CD14-positive monocyte (primary cell): ENCODE data around the gene RHOXF1. TPM values are rescaled to one million over a fixed set of nuclear protein-coding genes. Genes with fewer than 3 reads are reported as not detected.

Experiments
- DNase-seq, 3 donors: peaks; one replicate each; pipeline ENCODE4 v3.0.0-alpha.2; 2011 to 2022
- H2AFZ ChIP-seq: 2 replicates; pipeline ENCODE4 v1.6.0; 2012; ENCODE audit warnings: mild to moderate bottlenecking, low read depth, low read length, inconsistent platforms; ENCODE audit not compliant: insufficient read depth, poor library complexity, severe bottlenecking
- H3K27ac ChIP-seq, 2 donors: 1 replicate in 1 of 2; 2 replicates in 1 of 2; pipeline ENCODE4 v1.5.1; 2012 to 2013; ENCODE audit warnings: low read length in 2 of 2, control low read depth in 1 of 2, inconsistent platforms in 1 of 2, low read depth in 1 of 2, mild to moderate bottlenecking in 1 of 2
- H3K27me3 ChIP-seq, 2 donors: one replicate each; pipeline versions ENCODE4 v1.6.0 to v1.6.1; 2011 to 2013; ENCODE audit warnings: low read length in 2 of 2; ENCODE audit not compliant: control insufficient read depth in 2 of 2, insufficient read depth in 2 of 2
- H3K36me3 ChIP-seq, 2 donors: replicated peaks in 1 of 2; 1 replicate in 1 of 2; 2 replicates in 1 of 2; pipeline versions ENCODE4 v1.5.1 to v1.6.1; 2012 to 2013; ENCODE audit warnings: low read length in 2 of 2, control low read depth in 1 of 2, inconsistent platforms in 1 of 2, mild to moderate bottlenecking in 1 of 2; ENCODE audit not compliant: insufficient read depth in 2 of 2, control insufficient read depth in 1 of 2
- H3K4me1 ChIP-seq, 2 donors: 1 replicate in 1 of 2; 2 replicates in 1 of 2; pipeline versions ENCODE4 v1.5.1 to v1.6.1; 2012 to 2013; ENCODE audit warnings: low read length in 2 of 2, control low read depth in 1 of 2, inconsistent platforms in 1 of 2, mild to moderate bottlenecking in 1 of 2, moderate library complexity in 1 of 2; ENCODE audit not compliant: insufficient read depth in 2 of 2, control insufficient read depth in 1 of 2
- H3K4me2 ChIP-seq: replicated peaks from 2 replicates; pipeline ENCODE3; 2012; ENCODE audit warnings: low read length, moderate library complexity, mild to moderate bottlenecking; ENCODE audit not compliant: poor library complexity, severe bottlenecking; ENCODE audit errors: extremely low read depth
- H3K4me3 ChIP-seq, 3 experiments: fragments of 200-600 bp in 1 of 3; sonication (generic) in 1 of 3; replicated peaks in 1 of 3; 1 replicate in 2 of 3; 2 replicates in 1 of 3; pipeline ENCODE4 v1.5.1; 2011 to 2013; ENCODE audit warnings: low read length in 3 of 3, mild to moderate bottlenecking in 3 of 3, control low read depth in 2 of 3, low read depth in 2 of 3, inconsistent platforms in 1 of 3, moderate library complexity in 1 of 3
- H3K79me2 ChIP-seq: 2 replicates; pipeline ENCODE4 v1.6.0; 2012; ENCODE audit warnings: mild to moderate bottlenecking, control low read depth, inconsistent platforms, low read length, moderate library complexity; ENCODE audit not compliant: insufficient read depth
- H3K9ac ChIP-seq: 2 replicates; pipeline ENCODE4 v1.6.0; 2017; ENCODE audit warnings: low read length, mild to moderate bottlenecking; ENCODE audit not compliant: insufficient read depth, poor library complexity, severe bottlenecking
- H3K9me3 ChIP-seq, 2 donors: replicated peaks in 1 of 2; 1 replicate in 1 of 2; 2 replicates in 1 of 2; pipeline versions ENCODE4 v1.5.1 to v1.6.1; 2012 to 2013; ENCODE audit warnings: low read length in 2 of 2, control low read depth in 1 of 2; ENCODE audit not compliant: control insufficient read depth in 1 of 2, insufficient read depth in 1 of 2
- H4K20me1 ChIP-seq: 2 replicates; pipeline ENCODE4 v1.6.0; 2012; ENCODE audit warnings: mild to moderate bottlenecking, low read length, control low read depth, moderate library complexity; ENCODE audit not compliant: insufficient read depth
- H3K27ac Mint-ChIP-seq, 7 donors: one replicate each; pipeline ENCODE4 v1.8.0; 2020; ENCODE audit warnings: mild to moderate bottlenecking in 7 of 7, mixed read lengths in 7 of 7, moderate library complexity in 6 of 7, inconsistent platforms in 2 of 7
- H3K27me3 Mint-ChIP-seq, 3 donors: one replicate each; pipeline ENCODE4 v1.8.0; 2021 to 2022; ENCODE audit warnings: low read depth in 3 of 3, mild to moderate bottlenecking in 3 of 3, mixed read lengths in 3 of 3, moderate library complexity in 3 of 3, inconsistent platforms in 1 of 3
- H3K36me3 Mint-ChIP-seq, 2 donors: one replicate each; pipeline ENCODE4 v1.8.0; 2020; ENCODE audit warnings: mixed read lengths in 2 of 2, inconsistent platforms in 1 of 2, mild to moderate bottlenecking in 1 of 2
- H3K4me1 Mint-ChIP-seq: one replicate; pipeline ENCODE4 v1.8.0; 2020; ENCODE audit warnings: mild to moderate bottlenecking, mixed read lengths
- H3K4me3 Mint-ChIP-seq, 2 donors: one replicate each; pipeline ENCODE4 v1.8.0; 2020; ENCODE audit warnings: mild to moderate bottlenecking in 2 of 2, mixed read lengths in 2 of 2, moderate library complexity in 1 of 2
- H3K9me3 Mint-ChIP-seq, 7 donors: one replicate each; pipeline ENCODE4 v1.8.0; 2020 to 2022; ENCODE audit warnings: mixed read lengths in 7 of 7, mild to moderate bottlenecking in 6 of 7, moderate library complexity in 6 of 7, inconsistent platforms in 2 of 7
- WGBS: methylation state at CpG from one replicate; pipeline ENCODE4 v1.1.5; 2013; ENCODE audit warnings: missing lambda C conversion rate; ENCODE audit not compliant: insufficient coverage; 5-methylcytosine and 5-hydroxymethylcytosine counted together
- intact Hi-C, 2 donors: fragments of 100-400 bp; cut with micrococcal nuclease; formaldehyde crosslinking; loops; one replicate each; pipeline versions ENCODE4 v1.15.0 to v1.15.1; 2023
- polyA plus RNA-seq, 3 donors: library from polyadenylated mRNA; depleted of rRNA in 1 of 3; unstranded in 2 of 3; stranded (reverse) in 1 of 3; fragments of 300-500 nt in 2 of 3; fragments of >200 nt in 1 of 3; fragmentation: Illumina TruSeq in 2 of 3; gene quantifications; 1 replicate in 2 of 3; 2 replicates in 1 of 3; pipeline ENCODE4 v1.2.3, GENCODE V29; 2012 to 2021
- TF ChIP-seq, protein P1 (sequence below): fragments of 200-600 bp; IDR thresholded peaks from one replicate; pipeline ENCODE4 v1.8.0; 2022; ENCODE audit warnings: antibody characterized with exemption, mild to moderate bottlenecking

RHOXF1 gene
- polyA plus RNA-seq, 3 donors = 0.28 TPM; not detected in 2

DNA sequence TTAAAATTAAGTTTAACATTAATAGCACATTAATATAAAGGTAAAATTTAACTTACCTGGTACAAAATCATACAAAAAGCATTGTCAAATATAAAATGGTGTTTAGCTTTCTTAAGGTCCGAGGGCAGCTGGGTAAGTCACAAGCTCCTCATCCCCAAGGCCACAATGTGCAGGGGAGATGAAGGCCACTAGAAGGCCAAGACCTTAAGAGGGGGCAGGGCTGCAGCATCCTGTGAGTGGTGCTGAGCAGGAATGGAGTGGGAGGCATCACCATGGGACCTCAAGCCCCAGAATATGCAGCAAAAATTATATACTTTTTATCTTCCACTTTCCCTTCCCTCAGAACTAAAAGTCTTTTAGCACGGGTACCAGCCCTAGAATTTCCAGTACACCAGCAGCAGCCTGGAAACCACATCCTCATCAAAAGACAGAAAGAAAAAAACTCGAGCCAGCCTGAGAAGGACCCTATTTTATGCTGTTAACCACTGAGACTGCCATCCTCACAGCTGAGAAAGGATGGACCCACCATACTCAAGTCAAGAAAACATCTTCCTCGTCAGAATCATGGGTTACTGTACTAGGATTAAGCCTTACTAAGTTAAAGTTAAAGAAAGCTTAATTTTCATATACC lies 29.7 kb upstream of the RHOXF1 start:
- Mint-ChIP-seq H3K27me3 (peaks cover 0 to 20% (median 0%) of the 10 kb centered on the region in 3 donors), H3K27ac (no peak overlapping the region), H3K36me3 (no peaks in the 10 kb centered on the region), H3K4me3 (no peak overlapping the region), H3K9me3 (peaks cover 6 to 25% (median 12%) of the 10 kb centered on the region in 7 donors), H3K4me1 (peaks cover 46% of the 10 kb centered on the region)
- no peak overlapping the region for H3K4me3 ChIP-seq
- no CpG with 5 or more reads among the region's 4 CpGs for WGBS
- H3K27ac ChIP-seq = no peak overlapping the region
- no peaks in the 10 kb centered on the region for H3K79me2 ChIP-seq
- intact Hi-C loops = no loop called here
- H3K4me2 ChIP-seq = no peak overlapping the region
- H3K9me3 ChIP-seq = peaks cover 0 to 10% of the 10 kb centered on the region in 2 donors
- TF ChIP-seq, protein P1, sequence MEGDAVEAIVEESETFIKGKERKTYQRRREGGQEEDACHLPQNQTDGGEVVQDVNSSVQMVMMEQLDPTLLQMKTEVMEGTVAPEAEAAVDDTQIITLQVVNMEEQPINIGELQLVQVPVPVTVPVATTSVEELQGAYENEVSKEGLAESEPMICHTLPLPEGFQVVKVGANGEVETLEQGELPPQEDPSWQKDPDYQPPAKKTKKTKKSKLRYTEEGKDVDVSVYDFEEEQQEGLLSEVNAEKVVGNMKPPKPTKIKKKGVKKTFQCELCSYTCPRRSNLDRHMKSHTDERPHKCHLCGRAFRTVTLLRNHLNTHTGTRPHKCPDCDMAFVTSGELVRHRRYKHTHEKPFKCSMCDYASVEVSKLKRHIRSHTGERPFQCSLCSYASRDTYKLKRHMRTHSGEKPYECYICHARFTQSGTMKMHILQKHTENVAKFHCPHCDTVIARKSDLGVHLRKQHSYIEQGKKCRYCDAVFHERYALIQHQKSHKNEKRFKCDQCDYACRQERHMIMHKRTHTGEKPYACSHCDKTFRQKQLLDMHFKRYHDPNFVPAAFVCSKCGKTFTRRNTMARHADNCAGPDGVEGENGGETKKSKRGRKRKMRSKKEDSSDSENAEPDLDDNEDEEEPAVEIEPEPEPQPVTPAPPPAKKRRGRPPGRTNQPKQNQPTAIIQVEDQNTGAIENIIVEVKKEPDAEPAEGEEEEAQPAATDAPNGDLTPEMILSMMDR = no peak
- H3K27me3 ChIP-seq = no peaks in the 10 kb centered on the region
- H3K9ac ChIP-seq = no peak overlapping the region
- H2AFZ ChIP-seq = no peak overlapping the region
- DNase-seq = no peak
- H3K4me1 ChIP-seq = peaks cover 15 to 31% of the 10 kb centered on the region in 2 donors
- no peaks in the 10 kb centered on the region for H4K20me1 ChIP-seq
- no peaks in the 10 kb centered on the region for H3K36me3 ChIP-seq

DNA sequence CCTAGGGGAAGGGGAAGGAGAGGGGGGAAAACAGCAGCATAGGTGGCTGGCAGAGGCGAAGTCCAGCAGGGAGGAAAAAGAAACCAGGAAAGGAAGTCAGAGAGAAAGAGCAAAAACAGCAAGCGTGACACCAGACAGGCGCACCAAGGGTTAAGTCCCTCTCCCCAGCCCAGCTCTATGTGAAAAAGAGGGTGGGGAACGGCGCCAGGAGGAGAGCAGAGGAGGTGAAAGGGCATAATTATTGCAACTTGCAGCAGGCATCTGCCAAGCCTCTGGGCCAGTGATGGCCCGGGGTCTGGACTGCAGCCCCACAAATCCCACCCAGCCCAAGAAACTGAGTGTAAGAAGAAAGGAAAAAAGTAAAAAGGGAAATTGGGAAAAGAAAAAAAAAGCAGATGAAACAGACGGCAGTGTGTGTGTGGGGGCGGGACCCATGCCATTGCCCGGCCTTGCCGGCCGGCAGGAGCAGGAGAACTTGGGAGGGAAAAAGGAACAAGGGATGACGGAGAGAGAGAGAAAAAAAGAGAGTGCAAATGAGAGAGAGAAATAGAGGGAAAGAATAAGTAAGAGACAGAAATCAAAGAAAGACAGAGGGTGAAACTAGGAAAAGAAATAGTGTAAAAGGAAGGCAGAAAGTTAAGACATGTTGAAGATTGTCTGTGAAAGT lies 28.6 kb upstream of the RHOXF1 start:
- H3K4me3 ChIP-seq = no peak overlapping the region
- no peak overlapping the region for H3K4me2 ChIP-seq
- DNase-seq = no peak
- Mint-ChIP-seq H3K4me1 (peaks cover 46% of the 10 kb centered on the region), H3K36me3 (no peaks in the 10 kb centered on the region), H3K27me3 (peaks cover 0 to 20% (median 0%) of the 10 kb centered on the region in 3 donors), H3K9me3 (peaks cover 6 to 25% (median 12%) of the 10 kb centered on the region in 7 donors), H3K4me3 (no peak overlapping the region), H3K27ac (peak overlapping the region in 2 of 7 donors; percentile 15 to 48)
- no peak overlapping the region for H3K27ac ChIP-seq
- no peaks in the 10 kb centered on the region for H3K36me3 ChIP-seq
- no peaks in the 10 kb centered on the region for H4K20me1 ChIP-seq
- WGBS = 44% methylated on average over 8 of the region's 12 CpGs
- H3K27me3 ChIP-seq = no peaks in the 10 kb centered on the region
- intact Hi-C loops = no loop called here
- TF ChIP-seq, protein P1 = no peak
- H3K9ac ChIP-seq = no peak overlapping the region
- H3K4me1 ChIP-seq = peaks cover 15 to 31% of the 10 kb centered on the region in 2 donors
- H3K79me2 ChIP-seq = no peaks in the 10 kb centered on the region
- peaks cover 0 to 10% of the 10 kb centered on the region in 2 donors for H3K9me3 ChIP-seq
- no peak overlapping the region for H2AFZ ChIP-seq
